ENCODE results near the gene CFDP1.

The CFDP1 gene

DNA sequence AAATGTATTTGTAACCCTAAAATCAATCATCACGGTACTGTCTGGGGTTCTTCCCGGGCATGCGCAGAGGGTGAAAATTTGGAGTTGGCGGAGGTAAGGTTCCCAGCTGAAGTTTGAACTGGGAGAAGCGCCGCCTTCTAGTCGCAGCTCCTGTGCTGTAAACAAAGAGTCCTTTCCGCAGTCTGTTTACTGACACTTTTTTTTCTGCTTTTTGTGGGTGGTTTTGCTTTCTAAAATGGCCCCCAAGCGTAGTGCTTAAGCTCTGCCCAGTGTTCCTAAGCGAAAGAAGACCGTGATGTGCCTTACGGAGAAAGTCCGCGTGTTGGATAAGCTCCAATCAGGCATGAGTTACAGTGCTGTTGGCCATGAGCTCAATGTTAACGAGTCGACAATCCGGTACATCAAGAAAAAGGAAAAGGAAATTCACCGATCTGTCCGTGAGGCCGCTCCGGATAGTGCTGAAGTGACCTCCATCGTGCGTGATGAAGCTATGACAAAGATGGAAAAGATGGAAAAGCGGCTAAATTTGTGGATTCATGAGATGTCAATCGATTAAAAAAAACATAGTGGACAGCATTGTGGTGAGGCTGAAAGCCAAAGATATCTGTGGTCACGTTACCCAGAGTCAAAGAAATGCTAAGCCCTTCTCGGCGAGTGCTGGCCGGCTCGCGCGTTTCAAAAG, 570 bp upstream of the CFDP1 start:
- TF ChIP-seq TAF1 (IDR thresholded peaks at IDR 0.05; ENCODE audit: low read depth): peak; percentile 23; the same call in 1 of the 2 replicates
- TF ChIP-seq, protein P1, sequence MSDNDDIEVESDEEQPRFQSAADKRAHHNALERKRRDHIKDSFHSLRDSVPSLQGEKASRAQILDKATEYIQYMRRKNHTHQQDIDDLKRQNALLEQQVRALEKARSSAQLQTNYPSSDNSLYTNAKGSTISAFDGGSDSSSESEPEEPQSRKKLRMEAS (IDR thresholded peaks at IDR 0.05): peak; percentile 96
- no peak for TF ChIP-seq NFIC (IDR thresholded peaks at IDR 0.05)
- peak; percentile 38; the same call in 1 of the 2 replicates for TF ChIP-seq USF1 (IDR thresholded peaks at IDR 0.05)
- peak; percentile 81; the same call in 1 of the 2 replicates for TF ChIP-seq YY1 (IDR thresholded peaks at IDR 0.05; ENCODE audit: low read depth)
- TF ChIP-seq, protein P2, sequence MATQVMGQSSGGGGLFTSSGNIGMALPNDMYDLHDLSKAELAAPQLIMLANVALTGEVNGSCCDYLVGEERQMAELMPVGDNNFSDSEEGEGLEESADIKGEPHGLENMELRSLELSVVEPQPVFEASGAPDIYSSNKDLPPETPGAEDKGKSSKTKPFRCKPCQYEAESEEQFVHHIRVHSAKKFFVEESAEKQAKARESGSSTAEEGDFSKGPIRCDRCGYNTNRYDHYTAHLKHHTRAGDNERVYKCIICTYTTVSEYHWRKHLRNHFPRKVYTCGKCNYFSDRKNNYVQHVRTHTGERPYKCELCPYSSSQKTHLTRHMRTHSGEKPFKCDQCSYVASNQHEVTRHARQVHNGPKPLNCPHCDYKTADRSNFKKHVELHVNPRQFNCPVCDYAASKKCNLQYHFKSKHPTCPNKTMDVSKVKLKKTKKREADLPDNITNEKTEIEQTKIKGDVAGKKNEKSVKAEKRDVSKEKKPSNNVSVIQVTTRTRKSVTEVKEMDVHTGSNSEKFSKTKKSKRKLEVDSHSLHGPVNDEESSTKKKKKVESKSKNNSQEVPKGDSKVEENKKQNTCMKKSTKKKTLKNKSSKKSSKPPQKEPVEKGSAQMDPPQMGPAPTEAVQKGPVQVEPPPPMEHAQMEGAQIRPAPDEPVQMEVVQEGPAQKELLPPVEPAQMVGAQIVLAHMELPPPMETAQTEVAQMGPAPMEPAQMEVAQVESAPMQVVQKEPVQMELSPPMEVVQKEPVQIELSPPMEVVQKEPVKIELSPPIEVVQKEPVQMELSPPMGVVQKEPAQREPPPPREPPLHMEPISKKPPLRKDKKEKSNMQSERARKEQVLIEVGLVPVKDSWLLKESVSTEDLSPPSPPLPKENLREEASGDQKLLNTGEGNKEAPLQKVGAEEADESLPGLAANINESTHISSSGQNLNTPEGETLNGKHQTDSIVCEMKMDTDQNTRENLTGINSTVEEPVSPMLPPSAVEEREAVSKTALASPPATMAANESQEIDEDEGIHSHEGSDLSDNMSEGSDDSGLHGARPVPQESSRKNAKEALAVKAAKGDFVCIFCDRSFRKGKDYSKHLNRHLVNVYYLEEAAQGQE (IDR thresholded peaks at IDR 0.05; ENCODE audit: low read depth): no peak

GRCh38 chr16:75429621-75430403, 3.5 kb downstream of the CFDP1 start:
- TF ChIP-seq NFIC (IDR thresholded peaks at IDR 0.05) (no peak), TEAD4 (IDR thresholded peaks at IDR 0.05) (no peak), CREB1 (IDR thresholded peaks at IDR 0.05; ENCODE audit: low read depth) (no peak), FOXM1 (IDR thresholded peaks at IDR 0.05; ENCODE audit: borderline replicate concordance, low read depth) (no peak), TCF12 (IDR thresholded peaks at IDR 0.05; ENCODE audit: low read depth) (no peak), USF1 (IDR thresholded peaks at IDR 0.05) (no peak), CEBPB (IDR thresholded peaks at IDR 0.05) (no peak), ZBTB7A (IDR thresholded peaks at IDR 0.05; ENCODE audit: low read depth) (no peak), YY1 (IDR thresholded peaks at IDR 0.05; ENCODE audit: low read depth) (no peak), TAF1 (IDR thresholded peaks at IDR 0.05; ENCODE audit: low read depth) (no peak), EGR1 (IDR thresholded peaks at IDR 0.05) (no peak)
- TF ChIP-seq, protein P2 (IDR thresholded peaks at IDR 0.05; ENCODE audit: low read depth): no peak
- TF ChIP-seq, protein P1 (IDR thresholded peaks at IDR 0.05): no peak

- TF ChIP-seq YY1 (IDR thresholded peaks at IDR 0.05; ENCODE audit: low read depth) (no peak), CEBPB (IDR thresholded peaks at IDR 0.05) (no peak), CREB1 (IDR thresholded peaks at IDR 0.05; ENCODE audit: low read depth) (no peak), EP300 (IDR thresholded peaks at IDR 0.05; ENCODE audit: borderline replicate concordance) (no peak), NFIC (IDR thresholded peaks at IDR 0.05) (no peak), EGR1 (IDR thresholded peaks at IDR 0.05) (no peak)
- TF ChIP-seq, protein P1 (IDR thresholded peaks at IDR 0.05): no peak
- TF ChIP-seq, protein P2 (IDR thresholded peaks at IDR 0.05; ENCODE audit: low read depth): no peak
Measured at GRCh38 chr16:75423723-75424104, 9.6 kb downstream of the CFDP1 start.

DNA sequence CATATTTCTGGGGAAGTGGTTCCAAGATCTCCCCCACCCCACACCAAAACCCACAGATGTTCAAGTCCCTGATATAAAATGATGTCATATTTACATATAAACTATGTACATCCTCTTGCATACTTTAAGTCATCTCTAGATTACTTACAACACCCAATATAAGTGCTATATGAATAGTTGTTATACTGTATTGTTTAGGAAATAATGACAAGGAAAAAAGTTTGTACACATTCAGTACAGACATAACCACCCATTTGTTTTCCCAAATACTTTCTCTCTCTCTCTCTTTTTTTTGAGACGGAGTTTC, 11.5 kb downstream of the CFDP1 start:
- TF ChIP-seq EGR1 (IDR thresholded peaks at IDR 0.05): no peak
- TF ChIP-seq USF1 (IDR thresholded peaks at IDR 0.05): no peak
- no peak for TF ChIP-seq TAF1 (IDR thresholded peaks at IDR 0.05; ENCODE audit: low read depth)
- TF ChIP-seq, protein P2 (IDR thresholded peaks at IDR 0.05; ENCODE audit: low read depth): no peak
- no peak for TF ChIP-seq ZBTB7A (IDR thresholded peaks at IDR 0.05; ENCODE audit: low read depth)
- no peak for TF ChIP-seq CEBPB (IDR thresholded peaks at IDR 0.05)
- TF ChIP-seq FOXM1 (IDR thresholded peaks at IDR 0.05; ENCODE audit: borderline replicate concordance, low read depth): no peak
- TF ChIP-seq TEAD4 (IDR thresholded peaks at IDR 0.05): no peak
- TF ChIP-seq RAD21 (IDR thresholded peaks at IDR 0.05; ENCODE audit: low read depth): no peak
- TF ChIP-seq YY1 (IDR thresholded peaks at IDR 0.05; ENCODE audit: low read depth): no peak
- TF ChIP-seq, protein P1 (IDR thresholded peaks at IDR 0.05): no peak
- no peak for TF ChIP-seq CREB1 (IDR thresholded peaks at IDR 0.05; ENCODE audit: low read depth)
- TF ChIP-seq TCF12 (IDR thresholded peaks at IDR 0.05; ENCODE audit: low read depth): no peak
- no peak for TF ChIP-seq NFIC (IDR thresholded peaks at IDR 0.05)
- TF ChIP-seq EP300 (IDR thresholded peaks at IDR 0.05; ENCODE audit: borderline replicate concordance): no peak
